Transverse colon (tissue), 4 donors: ENCODE results near the gene DEPDC4. TPM values are rescaled to one million over a fixed set of nuclear protein-coding genes. Genes with fewer than 3 reads are reported as not detected.

ENCODE experiments used
- DNase-seq: peaks from one replicate; pipeline ENCODE4 v3.0.0-alpha.2; 2019
- H3K27ac ChIP-seq, 4 donors: fragments of 200-600 bp; sonication (generic); 2 replicates each; pipeline ENCODE4 v1.5.1; 2016 to 2018; ENCODE audit warnings: inconsistent platforms in 4 of 4
- H3K27me3 ChIP-seq: fragments of 200-600 bp; sonication (generic); 2 replicates; pipeline ENCODE4 v1.5.1; 2017; ENCODE audit warnings: inconsistent platforms
- H3K36me3 ChIP-seq, 4 donors: fragments of 200-600 bp; sonication (generic); 2 replicates each; pipeline ENCODE4 v1.5.1; 2017 to 2019; ENCODE audit warnings: inconsistent platforms in 4 of 4
- H3K4me1 ChIP-seq, 4 donors: fragments of 200-600 bp; sonication (generic); 2 replicates each; pipeline ENCODE4 v1.5.1; 2017 to 2020; ENCODE audit warnings: inconsistent platforms in 4 of 4
- H3K4me3 ChIP-seq, 4 donors: fragments of 200-600 bp; sonication (generic); 1 replicate in 1 of 4; 2 replicates in 3 of 4; pipeline versions ENCODE4 v1.5.1 to v1.6.1; 2017 to 2019; ENCODE audit warnings: inconsistent platforms in 4 of 4
- H3K9me3 ChIP-seq, 2 donors: fragments of 200-600 bp; sonication (generic); 2 replicates each; pipeline ENCODE4 v1.5.1; 2017 to 2019; ENCODE audit warnings: inconsistent platforms in 2 of 2
- EP300 ChIP-seq: sonication (generic); formaldehyde crosslinking; IDR thresholded peaks from one replicate; pipeline ENCODE4 v1.6.1; 2017; ENCODE audit warnings: antibody characterized with exemption, low read depth
- POLR2A ChIP-seq: fragments of 450-650 bp; IDR thresholded peaks from one replicate; pipeline ENCODE4 v1.6.1; 2016; ENCODE audit warnings: antibody characterized with exemption, mild to moderate bottlenecking, moderate library complexity
- POLR2AphosphoS5 ChIP-seq, 3 donors: sonication (generic); formaldehyde crosslinking; IDR thresholded peaks; one replicate each; pipeline ENCODE4 v1.6.1; 2016; ENCODE audit warnings: antibody characterized with exemption in 3 of 3
- WGBS, 2 donors: methylation state at CpG; one replicate each; pipeline ENCODE4 v1.1.5; 2018; ENCODE audit warnings: low coverage in 1 of 2; 5-methylcytosine and 5-hydroxymethylcytosine counted together
- in situ Hi-C, 4 donors: fragments of 200-750 bp; cut with MboI; loops; one replicate each; pipeline versions ENCODE4 v1.15.0 to v1.15.1; 2017; ENCODE audit warnings: low sequenced_read_pairs in 3 of 4, low pct_ligation_motif_present in 1 of 4, low pct_unique_long_range_greater_than_20kb in 1 of 4
- intact Hi-C: fragments of 100-400 bp; cut with DNase I; formaldehyde crosslinking; loops from one replicate; pipeline ENCODE4 v1.15.1; 2023; ENCODE audit warnings: low total_unique reads
- total RNA-seq, 4 donors: library from RNA; depleted of rRNA; stranded (reverse); fragments of >200 nt; gene quantifications; one replicate each; pipeline ENCODE4 v1.1.0, GENCODE V29; 2016
- TF ChIP-seq, protein P1 (sequence below), 5 experiments: fragments of 200-600 bp in 3 of 5; fragments of 450-650 bp in 2 of 5; sonication (generic) in 3 of 5; IDR thresholded peaks; 1 replicate in 2 of 5; 2 replicates in 3 of 5; pipeline ENCODE4 v1.5.1; 2016 to 2017; ENCODE audit warnings: antibody characterized with exemption in 5 of 5, inconsistent platforms in 3 of 5, mild to moderate bottlenecking in 2 of 5, moderate library complexity in 1 of 5

Gene DEPDC4
- total RNA-seq, 4 donors from 2014 or later, result 0.55 to 1.00 (median 0.95) TPM; not detected in 1

- no peak for TF ChIP-seq POLR2AphosphoS5 (IDR thresholded peaks at IDR 0.05)
- TF ChIP-seq, protein P1, sequence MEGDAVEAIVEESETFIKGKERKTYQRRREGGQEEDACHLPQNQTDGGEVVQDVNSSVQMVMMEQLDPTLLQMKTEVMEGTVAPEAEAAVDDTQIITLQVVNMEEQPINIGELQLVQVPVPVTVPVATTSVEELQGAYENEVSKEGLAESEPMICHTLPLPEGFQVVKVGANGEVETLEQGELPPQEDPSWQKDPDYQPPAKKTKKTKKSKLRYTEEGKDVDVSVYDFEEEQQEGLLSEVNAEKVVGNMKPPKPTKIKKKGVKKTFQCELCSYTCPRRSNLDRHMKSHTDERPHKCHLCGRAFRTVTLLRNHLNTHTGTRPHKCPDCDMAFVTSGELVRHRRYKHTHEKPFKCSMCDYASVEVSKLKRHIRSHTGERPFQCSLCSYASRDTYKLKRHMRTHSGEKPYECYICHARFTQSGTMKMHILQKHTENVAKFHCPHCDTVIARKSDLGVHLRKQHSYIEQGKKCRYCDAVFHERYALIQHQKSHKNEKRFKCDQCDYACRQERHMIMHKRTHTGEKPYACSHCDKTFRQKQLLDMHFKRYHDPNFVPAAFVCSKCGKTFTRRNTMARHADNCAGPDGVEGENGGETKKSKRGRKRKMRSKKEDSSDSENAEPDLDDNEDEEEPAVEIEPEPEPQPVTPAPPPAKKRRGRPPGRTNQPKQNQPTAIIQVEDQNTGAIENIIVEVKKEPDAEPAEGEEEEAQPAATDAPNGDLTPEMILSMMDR (IDR thresholded peaks at IDR 0.05), result no peak
- in situ Hi-C loops (no loop called here), intact Hi-C loops (no loop called here)
- no peak overlapping the region for H3K27ac ChIP-seq
- H3K9me3 ChIP-seq, result no peaks in the 10 kb centered on the region
- no peaks in the 10 kb centered on the region for H3K36me3 ChIP-seq
- no peaks in the 10 kb centered on the region for H3K27me3 ChIP-seq
- H3K4me3 ChIP-seq, result no peak overlapping the region
- no peaks in the 10 kb centered on the region for H3K4me1 ChIP-seq
- no peak for DNase-seq
- 97 to 100% methylated on average over 1 of the region's 1 CpG for WGBS, 2 donors
Observed at GRCh38 chr12:100258127-100258526, 8.8 kb downstream of the DEPDC4 start.

DNA sequence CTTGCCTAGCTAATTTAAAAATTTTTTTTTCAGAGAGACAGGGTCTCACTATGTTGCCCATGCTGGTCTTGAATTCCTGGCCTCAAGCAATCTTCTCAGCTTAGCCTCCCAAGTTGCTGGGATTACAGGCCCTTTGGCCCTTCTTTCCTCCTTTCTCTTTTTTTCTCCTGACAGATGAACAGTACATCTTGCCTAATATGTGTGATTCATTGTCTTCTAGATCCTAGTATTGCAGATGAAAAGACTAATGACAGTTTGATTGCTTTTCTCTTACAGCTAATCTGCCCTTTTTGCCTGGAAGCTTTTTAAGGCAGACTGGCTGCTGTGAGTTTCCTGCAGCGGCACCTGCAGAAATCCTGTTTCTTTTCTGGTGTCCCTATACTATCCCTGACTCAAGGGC is 12.0 kb downstream of the DEPDC4 start:
- no peak for DNase-seq

DNA sequence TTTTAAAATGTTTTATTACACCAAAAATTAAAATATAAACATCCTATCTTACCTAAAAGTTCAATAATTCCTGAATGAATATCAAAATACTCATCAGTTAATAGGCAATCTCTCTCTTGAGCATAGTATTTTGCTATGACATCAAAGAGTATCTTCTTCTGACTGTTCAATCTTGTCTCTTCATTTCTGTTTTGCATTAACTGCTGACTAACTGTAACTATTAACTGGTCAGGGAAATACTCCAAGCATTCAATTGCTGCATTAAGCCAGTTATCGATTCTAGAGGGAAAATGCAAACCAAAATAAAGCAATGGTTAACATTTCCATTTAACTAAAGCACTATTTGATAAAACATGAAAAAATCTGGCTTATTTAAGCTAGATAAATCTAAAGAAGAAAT is 13.4 kb downstream of the DEPDC4 start:
- 100% methylated on average over 1 of the region's 1 CpG for WGBS, 2 donors
- in situ Hi-C loops (no loop called here), intact Hi-C loops (no loop called here)
- Histone ChIP-seq H3K27ac (no peak overlapping the region), H3K4me1 (peaks cover 0 to 8% (median 7%) of the 10 kb centered on the region in 4 donors), H3K9me3 (no peaks in the 10 kb centered on the region), H3K27me3 (no peaks in the 10 kb centered on the region), H3K4me3 (no peak overlapping the region), H3K36me3 (no peaks in the 10 kb centered on the region)
- no peak for DNase-seq
- TF ChIP-seq, protein P1 (IDR thresholded peaks at IDR 0.05), result no peak
- no peak for TF ChIP-seq POLR2A
- no peak for TF ChIP-seq EP300
- TF ChIP-seq POLR2AphosphoS5 (IDR thresholded peaks at IDR 0.05), result no peak

More for the DNA sequence above, 12.0 kb downstream of the DEPDC4 start:
- H3K27me3 ChIP-seq, result no peaks in the 10 kb centered on the region
- no peaks in the 10 kb centered on the region for H3K36me3 ChIP-seq
- no peaks in the 10 kb centered on the region for H3K9me3 ChIP-seq
- no peak overlapping the region for H3K27ac ChIP-seq
- H3K4me3 ChIP-seq, result no peak overlapping the region
- intact Hi-C loops (no loop called here), in situ Hi-C loops (no loop called here)
- 80 to 85% methylated on average over 1 of the region's 1 CpG for WGBS, 2 donors
- H3K4me1 ChIP-seq, result peaks cover 0 to 8% (median 7%) of the 10 kb centered on the region in 4 donors
- no peak for TF ChIP-seq EP300
- TF ChIP-seq, protein P1 (IDR thresholded peaks at IDR 0.05), result no peak
- TF ChIP-seq POLR2AphosphoS5 (IDR thresholded peaks at IDR 0.05), result no peak
- no peak for TF ChIP-seq POLR2A

GRCh38 chr12:100251917-100252316 is 15.0 kb downstream of the DEPDC4 start:
- no peak for DNase-seq
- 33 to 39% methylated on average over 1 to 2 of the region's 2 CpGs for WGBS, 2 donors
- intact Hi-C loops (no loop called here), in situ Hi-C loops (no loop called here)
- H3K4me1 ChIP-seq, result peaks cover 0 to 8% (median 7%) of the 10 kb centered on the region in 4 donors
- no peak for TF ChIP-seq POLR2A
- TF ChIP-seq EP300, result no peak
- TF ChIP-seq, protein P1 (IDR thresholded peaks at IDR 0.05), result no peak
- TF ChIP-seq POLR2AphosphoS5 (IDR thresholded peaks at IDR 0.05), result no peak
- no peaks in the 10 kb centered on the region for H3K27me3 ChIP-seq
- no peaks in the 10 kb centered on the region for H3K9me3 ChIP-seq
- no peak overlapping the region for H3K4me3 ChIP-seq
- no peaks in the 10 kb centered on the region for H3K36me3 ChIP-seq
- no peak overlapping the region for H3K27ac ChIP-seq
